Thoracic aorta (tissue), 2 donors: ENCODE measurements around the gene OVCA2. TPM values are rescaled to one million over a fixed set of nuclear protein-coding genes. Genes with fewer than 3 reads are reported as not detected.

Experiments
- ATAC-seq: fragments of 150-250 bp; one replicate; pipeline ENCODE4 v1.8.0; 2017; ENCODE audit warnings: low read depth; ENCODE audit not compliant: insufficient number of reproducible peaks, low FRiP score
- DNase-seq: peaks from one replicate; pipeline ENCODE4 v3.0.0-alpha.2; 2020; ENCODE audit warnings: low spot score
- H3K27ac ChIP-seq, 2 donors: fragments of 200-600 bp; sonication (generic); 1 replicate in 1 of 2; 2 replicates in 1 of 2; pipeline ENCODE4 v1.5.1; 2016; ENCODE audit warnings: mild to moderate bottlenecking in 2 of 2, moderate library complexity in 2 of 2
- H3K27me3 ChIP-seq: fragments of 200-600 bp; sonication (generic); replicated peaks from 2 replicates; pipeline ENCODE4 v1.6.0; 2016; ENCODE audit warnings: mild to moderate bottlenecking; ENCODE audit not compliant: insufficient read depth
- H3K36me3 ChIP-seq: fragments of 200-600 bp; sonication (generic); one replicate; pipeline ENCODE4 v1.5.1; 2016
- H3K4me1 ChIP-seq, 2 donors: fragments of 200-600 bp; sonication (generic); 1 replicate in 1 of 2; 2 replicates in 1 of 2; pipeline versions ENCODE4 v1.5.1 to v1.6.0; 2016; ENCODE audit warnings: low read depth in 2 of 2, mild to moderate bottlenecking in 1 of 2; ENCODE audit not compliant: control insufficient read depth in 1 of 2
- H3K4me3 ChIP-seq: fragments of 200-600 bp; sonication (generic); 2 replicates; pipeline ENCODE4 v1.5.1; 2016; ENCODE audit warnings: mild to moderate bottlenecking
- H3K9me3 ChIP-seq: fragments of 200-600 bp; sonication (generic); 2 replicates; pipeline ENCODE4 v1.5.1; 2016
- total RNA-seq, 2 donors: library from RNA; depleted of rRNA; stranded (reverse); fragments of >200 nt; gene quantifications; one replicate each; pipeline versions ENCODE4 v1.1.0 to v1.2.3, GENCODE V29; 2016
- TF ChIP-seq, protein P1 (sequence below): fragments of 200-600 bp; sonication (generic); IDR thresholded peaks from one replicate; pipeline ENCODE4 v1.5.1; 2019; ENCODE audit warnings: antibody characterized with exemption

Gene OVCA2
- total RNA-seq, 2 donors from 2014 or later = 44.1 to 46.6 TPM

GRCh38 chr17:2042933-2043332 lies 1.1 kb downstream of the OVCA2 start:
- no peaks in the 10 kb centered on the region for H3K27me3 ChIP-seq
- peak overlapping the region; percentile 92 for H3K4me3 ChIP-seq
- ATAC-seq (no peak), DNase-seq (no peak)
- H3K36me3 ChIP-seq = no peaks in the 10 kb centered on the region
- H3K4me1 ChIP-seq = peaks cover 10 to 29% of the 10 kb centered on the region in 2 donors
- peak overlapping the region; percentile 70 to 83 for H3K27ac ChIP-seq
- H3K9me3 ChIP-seq = no peaks in the 10 kb centered on the region
- TF ChIP-seq, protein P1, sequence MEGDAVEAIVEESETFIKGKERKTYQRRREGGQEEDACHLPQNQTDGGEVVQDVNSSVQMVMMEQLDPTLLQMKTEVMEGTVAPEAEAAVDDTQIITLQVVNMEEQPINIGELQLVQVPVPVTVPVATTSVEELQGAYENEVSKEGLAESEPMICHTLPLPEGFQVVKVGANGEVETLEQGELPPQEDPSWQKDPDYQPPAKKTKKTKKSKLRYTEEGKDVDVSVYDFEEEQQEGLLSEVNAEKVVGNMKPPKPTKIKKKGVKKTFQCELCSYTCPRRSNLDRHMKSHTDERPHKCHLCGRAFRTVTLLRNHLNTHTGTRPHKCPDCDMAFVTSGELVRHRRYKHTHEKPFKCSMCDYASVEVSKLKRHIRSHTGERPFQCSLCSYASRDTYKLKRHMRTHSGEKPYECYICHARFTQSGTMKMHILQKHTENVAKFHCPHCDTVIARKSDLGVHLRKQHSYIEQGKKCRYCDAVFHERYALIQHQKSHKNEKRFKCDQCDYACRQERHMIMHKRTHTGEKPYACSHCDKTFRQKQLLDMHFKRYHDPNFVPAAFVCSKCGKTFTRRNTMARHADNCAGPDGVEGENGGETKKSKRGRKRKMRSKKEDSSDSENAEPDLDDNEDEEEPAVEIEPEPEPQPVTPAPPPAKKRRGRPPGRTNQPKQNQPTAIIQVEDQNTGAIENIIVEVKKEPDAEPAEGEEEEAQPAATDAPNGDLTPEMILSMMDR = no peak

DNA sequence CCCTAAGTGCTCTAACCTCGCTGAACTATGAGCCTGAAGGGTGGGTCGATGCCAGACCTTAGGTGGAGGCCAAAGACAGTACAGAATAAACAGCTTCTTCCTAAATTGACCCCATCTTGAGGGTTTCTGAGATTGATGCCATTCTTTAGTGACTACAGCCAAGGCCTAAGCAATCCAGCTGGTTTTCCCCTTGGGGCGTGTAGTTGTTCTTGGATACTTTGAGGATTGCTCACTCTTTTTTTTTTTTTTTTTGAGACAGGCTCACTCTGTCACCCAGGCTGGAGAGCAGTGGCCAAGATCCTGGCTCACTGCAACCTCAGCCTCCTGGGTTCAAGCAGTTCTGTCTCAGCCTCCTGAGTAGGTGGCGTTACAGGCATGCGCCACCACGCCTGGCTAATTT lies 2.0 kb downstream of the OVCA2 start:
- no peak overlapping the region for H3K27ac ChIP-seq
- ATAC-seq (peak; percentile 9), DNase-seq (no peak)
- no peaks in the 10 kb centered on the region for H3K9me3 ChIP-seq
- H3K27me3 ChIP-seq = no peaks in the 10 kb centered on the region
- TF ChIP-seq, protein P1 = no peak
- no peaks in the 10 kb centered on the region for H3K36me3 ChIP-seq
- peaks cover 12 to 32% of the 10 kb centered on the region in 2 donors for H3K4me1 ChIP-seq
- no peak overlapping the region for H3K4me3 ChIP-seq

DNA sequence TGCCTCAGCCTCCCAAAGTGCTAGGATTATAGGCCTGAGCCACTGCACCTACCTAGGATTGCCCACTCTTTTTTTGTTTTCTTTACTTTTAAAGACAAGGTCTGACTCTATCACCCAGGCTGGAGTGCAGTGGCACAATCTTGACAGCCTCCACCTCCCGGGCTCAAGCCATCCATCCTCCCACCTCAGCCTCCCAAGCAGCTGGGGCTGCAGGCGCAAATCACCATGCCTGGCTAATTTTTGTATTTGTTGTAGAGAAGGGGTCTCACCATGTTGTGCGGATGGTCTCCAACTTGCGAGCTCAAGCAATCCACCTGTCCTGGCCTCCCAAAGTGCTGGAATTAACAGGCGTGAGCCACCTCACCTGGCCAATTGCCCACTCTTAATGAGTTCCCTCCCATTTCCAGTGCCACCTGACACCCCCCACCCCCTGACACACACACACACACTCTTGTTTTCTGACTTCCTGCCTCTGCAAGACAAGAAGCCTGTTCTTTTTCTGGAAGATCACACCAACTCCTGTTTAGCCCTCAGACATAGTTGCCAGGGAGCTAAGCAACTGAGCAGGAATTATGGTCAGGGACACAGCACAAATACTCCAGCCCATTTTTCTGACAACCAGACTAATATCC lies 2.6 kb downstream of the OVCA2 start:
- Histone ChIP-seq H3K36me3 (no peaks in the 10 kb centered on the region), H3K4me1 (peaks cover 17 to 38% of the 10 kb centered on the region in 2 donors), H3K4me3 (no peak overlapping the region), H3K27me3 (no peaks in the 10 kb centered on the region), H3K27ac (no peak overlapping the region), H3K9me3 (no peaks in the 10 kb centered on the region)
- ATAC-seq (no peak), DNase-seq (no peak)
- TF ChIP-seq, protein P1 = no peak

- TF ChIP-seq, protein P1 = no peak
- no peak overlapping the region for H3K4me3 ChIP-seq
- no peaks in the 10 kb centered on the region for H3K27me3 ChIP-seq
- H3K36me3 ChIP-seq = no peaks in the 10 kb centered on the region
- H3K9me3 ChIP-seq = no peaks in the 10 kb centered on the region
- peaks cover 26 to 46% of the 10 kb centered on the region in 2 donors for H3K4me1 ChIP-seq
- no peak for ATAC-seq
- DNase-seq = no peak
- H3K27ac ChIP-seq = no peak overlapping the region
Observed at GRCh38 chr17:2047590-2047989, 5.8 kb downstream of the OVCA2 start.

DNA sequence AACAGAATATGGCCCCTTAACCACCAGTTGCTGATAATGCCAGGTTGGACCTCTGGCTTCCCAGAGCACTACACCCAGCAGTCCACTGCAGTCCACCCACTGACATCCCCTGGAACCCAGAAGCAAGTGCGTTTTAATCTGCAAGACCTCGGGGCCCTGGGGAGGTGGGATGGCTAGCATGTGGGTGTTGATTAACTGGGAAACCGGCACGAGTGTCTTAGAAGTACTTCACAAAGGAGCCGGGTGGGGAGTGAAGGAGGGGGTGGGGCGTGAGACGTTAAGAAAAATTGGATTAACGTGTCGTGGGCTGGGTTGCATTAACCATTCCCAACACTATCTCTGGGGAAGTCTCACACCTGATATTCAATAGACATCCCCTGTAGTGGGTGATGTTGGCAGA lies 7.0 kb downstream of the OVCA2 start:
- Histone ChIP-seq H3K36me3 (no peaks in the 10 kb centered on the region), H3K4me1 (peaks cover 24 to 41% of the 10 kb centered on the region in 2 donors), H3K27ac (no peak overlapping the region), H3K27me3 (no peaks in the 10 kb centered on the region), H3K9me3 (no peaks in the 10 kb centered on the region), H3K4me3 (peak overlapping the region; percentile 93)
- DNase-seq (no peak), ATAC-seq (no peak)
- TF ChIP-seq, protein P1 = no peak
